ENCODE results near the gene DTX1.

- no peak for TF ChIP-seq FOXP2 (optimal IDR thresholded peaks at IDR 0.05; ENCODE audit: control extremely low read depth, extremely low read length, insufficient read depth)
- TF ChIP-seq POLR2AphosphoS5 (IDR thresholded peaks at IDR 0.05; ENCODE audit: borderline replicate concordance, low read depth, low read length) = no peak
Measured at GRCh38 chr12:113109360-113109759, 52.8 kb downstream of the DTX1 start.
